Coronary artery (tissue), 2 donors: ENCODE data around the gene PSMG4.

ENCODE experiments used
- DNase-seq: peaks from one replicate; pipeline ENCODE4 v3.0.0-alpha.2; 2017; ENCODE audit warnings: low spot score
- H3K27ac ChIP-seq, 2 donors: fragments of 200-600 bp; sonication (generic); one replicate each; pipeline ENCODE4 v1.5.1; 2016 to 2019
- H3K4me3 ChIP-seq: fragments of 200-600 bp; sonication (generic); 2 replicates; pipeline ENCODE4 v1.5.1; 2016; ENCODE audit warnings: mild to moderate bottlenecking, moderate library complexity
- CTCF ChIP-seq: fragments of 200-600 bp; sonication (generic); IDR thresholded peaks from one replicate; pipeline ENCODE4 v1.5.1; 2019; ENCODE audit warnings: antibody characterized with exemption

Gene PSMG4

GRCh38 chr6:3230900-3231246, 27.9 kb upstream of the PSMG4 start:
- DNase-seq = no peak

GRCh38 chr6:3231247-3232016, 27.3 kb upstream of the PSMG4 start:
- peak overlapping the region in 1 of 2 donors; percentile 79 for H3K27ac ChIP-seq
- H3K4me3 ChIP-seq = peak overlapping the region; percentile 75
- DNase-seq = peak; percentile 79
- TF ChIP-seq CTCF = no peak

More at GRCh38 chr6:3230900-3231246, 27.9 kb upstream of the PSMG4 start:
- TF ChIP-seq CTCF = no peak
- peak overlapping the region; percentile 75 for H3K4me3 ChIP-seq
- H3K27ac ChIP-seq = peak overlapping the region in 1 of 2 donors; percentile 79

GRCh38 chr6:3232017-3232945, 26.5 kb upstream of the PSMG4 start:
- no peak for TF ChIP-seq CTCF
- Histone ChIP-seq H3K27ac (peak overlapping the region in 1 of 2 donors; percentile 79), H3K4me3 (peak overlapping the region; percentile 75)
- no peak for DNase-seq

- no peak overlapping the region for H3K4me3 ChIP-seq
Observed at GRCh38 chr6:3233321-3233720, 25.4 kb upstream of the PSMG4 start.

GRCh38 chr6:3233904-3234303, 24.8 kb upstream of the PSMG4 start:
- H3K27ac ChIP-seq = no peak overlapping the region
- TF ChIP-seq CTCF = no peak
- DNase-seq = no peak
- H3K4me3 ChIP-seq = no peak overlapping the region

More at GRCh38 chr6:3233321-3233720, 25.4 kb upstream of the PSMG4 start:
- H3K27ac ChIP-seq = no peak overlapping the region
- TF ChIP-seq CTCF = no peak
- DNase-seq = no peak

- TF ChIP-seq CTCF = no peak
- no peak for DNase-seq
- Histone ChIP-seq H3K27ac (no peak overlapping the region), H3K4me3 (no peak overlapping the region)
Observed at GRCh38 chr6:3235486-3235885, 23.3 kb upstream of the PSMG4 start.
